Type B pancreatic cell (in vitro differentiated cells): ENCODE data around the gene NLRP9. TPM values are rescaled to one million over a fixed set of nuclear protein-coding genes. Genes with fewer than 3 reads are reported as not detected.

Source experiments
- DNase-seq: peaks from one replicate; pipeline ENCODE4 v3.0.0; 2021; ENCODE audit warnings: mixed read lengths; ENCODE audit not compliant: unreplicated experiment; ENCODE audit errors: extremely low spot score
- H3K27ac Mint-ChIP-seq: 2 replicates; pipeline ENCODE4 v1.8.0; 2021; ENCODE audit warnings: mild to moderate bottlenecking, mixed read lengths
- H3K27me3 Mint-ChIP-seq: 2 replicates; pipeline ENCODE4 v1.8.0; 2021; ENCODE audit warnings: mixed read lengths
- H3K36me3 Mint-ChIP-seq: 2 replicates; pipeline ENCODE4 v1.8.0; 2021; ENCODE audit warnings: mixed read lengths
- H3K4me1 Mint-ChIP-seq: one replicate; pipeline ENCODE4 v1.8.0; 2021; ENCODE audit warnings: mixed read lengths; ENCODE audit not compliant: unreplicated experiment
- H3K4me3 Mint-ChIP-seq: 2 replicates; pipeline ENCODE4 v1.8.0; 2021; ENCODE audit warnings: mild to moderate bottlenecking, mixed read lengths
- H3K9me3 Mint-ChIP-seq: 2 replicates; pipeline ENCODE4 v1.8.0; 2021; ENCODE audit warnings: mixed read lengths
- total RNA-seq: library from RNA; stranded (reverse); gene quantifications from 2 replicates; pipeline ENCODE4 v1.2.1, GENCODE V29; 2021; ENCODE audit warnings: low replicate concordance
- TF ChIP-seq, protein P1 (sequence below): fragments of 200-600 bp; sonication (generic); conservative IDR thresholded peaks from 2 replicates; pipeline ENCODE4 v1.5.0; 2021; ENCODE audit warnings: antibody characterized with exemption, mild to moderate bottlenecking

NLRP9 gene
- total RNA-seq, 1 donor from 2014 or later: not detected

DNA sequence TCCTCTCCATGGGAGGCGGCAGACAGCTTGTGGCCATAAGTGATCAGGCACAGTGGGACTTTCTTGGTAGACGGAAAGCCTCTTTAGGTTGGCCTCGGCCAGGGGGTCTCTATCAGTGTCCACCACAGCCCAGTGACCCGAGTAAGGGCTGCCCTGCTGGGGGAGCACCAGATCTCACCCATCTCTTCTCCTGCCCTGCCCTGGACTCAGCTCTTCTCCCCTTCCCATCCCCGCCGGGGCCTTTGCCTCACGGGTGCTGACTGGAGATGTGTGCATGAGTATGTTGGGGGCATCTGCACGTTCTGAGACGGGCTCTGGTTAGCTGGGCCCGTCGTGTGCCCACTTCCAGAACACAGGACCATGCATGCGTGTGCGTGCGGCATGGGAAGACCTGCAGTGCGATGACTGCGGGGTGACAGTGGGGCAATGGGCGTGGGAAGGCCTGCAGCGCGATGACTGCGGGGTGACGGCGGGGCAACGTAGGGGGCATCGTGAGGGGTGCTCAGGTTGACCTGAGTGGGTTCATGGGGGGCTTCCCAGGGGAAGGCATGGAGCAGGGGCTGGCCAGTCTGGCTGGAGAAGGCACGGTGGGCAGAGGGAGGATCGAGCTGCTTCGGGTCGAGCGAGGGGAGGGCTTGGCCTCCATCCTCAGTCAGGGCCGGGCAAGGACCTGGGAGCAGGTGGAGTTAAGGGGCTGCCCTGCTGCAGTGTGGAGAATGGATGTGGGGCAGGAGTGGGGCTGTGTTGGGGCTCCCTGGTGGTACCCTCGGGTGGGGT, 47.2 kb downstream of the NLRP9 start:
- Mint-ChIP-seq H3K27me3 (no peaks in the 10 kb centered on the region), H3K4me3 (no peak overlapping the region), H3K9me3 (no peaks in the 10 kb centered on the region), H3K36me3 (no peaks in the 10 kb centered on the region), H3K4me1 (no peaks in the 10 kb centered on the region), H3K27ac (no peak overlapping the region)
- TF ChIP-seq, protein P1, sequence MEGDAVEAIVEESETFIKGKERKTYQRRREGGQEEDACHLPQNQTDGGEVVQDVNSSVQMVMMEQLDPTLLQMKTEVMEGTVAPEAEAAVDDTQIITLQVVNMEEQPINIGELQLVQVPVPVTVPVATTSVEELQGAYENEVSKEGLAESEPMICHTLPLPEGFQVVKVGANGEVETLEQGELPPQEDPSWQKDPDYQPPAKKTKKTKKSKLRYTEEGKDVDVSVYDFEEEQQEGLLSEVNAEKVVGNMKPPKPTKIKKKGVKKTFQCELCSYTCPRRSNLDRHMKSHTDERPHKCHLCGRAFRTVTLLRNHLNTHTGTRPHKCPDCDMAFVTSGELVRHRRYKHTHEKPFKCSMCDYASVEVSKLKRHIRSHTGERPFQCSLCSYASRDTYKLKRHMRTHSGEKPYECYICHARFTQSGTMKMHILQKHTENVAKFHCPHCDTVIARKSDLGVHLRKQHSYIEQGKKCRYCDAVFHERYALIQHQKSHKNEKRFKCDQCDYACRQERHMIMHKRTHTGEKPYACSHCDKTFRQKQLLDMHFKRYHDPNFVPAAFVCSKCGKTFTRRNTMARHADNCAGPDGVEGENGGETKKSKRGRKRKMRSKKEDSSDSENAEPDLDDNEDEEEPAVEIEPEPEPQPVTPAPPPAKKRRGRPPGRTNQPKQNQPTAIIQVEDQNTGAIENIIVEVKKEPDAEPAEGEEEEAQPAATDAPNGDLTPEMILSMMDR: no peak
- no peak for DNase-seq

DNA sequence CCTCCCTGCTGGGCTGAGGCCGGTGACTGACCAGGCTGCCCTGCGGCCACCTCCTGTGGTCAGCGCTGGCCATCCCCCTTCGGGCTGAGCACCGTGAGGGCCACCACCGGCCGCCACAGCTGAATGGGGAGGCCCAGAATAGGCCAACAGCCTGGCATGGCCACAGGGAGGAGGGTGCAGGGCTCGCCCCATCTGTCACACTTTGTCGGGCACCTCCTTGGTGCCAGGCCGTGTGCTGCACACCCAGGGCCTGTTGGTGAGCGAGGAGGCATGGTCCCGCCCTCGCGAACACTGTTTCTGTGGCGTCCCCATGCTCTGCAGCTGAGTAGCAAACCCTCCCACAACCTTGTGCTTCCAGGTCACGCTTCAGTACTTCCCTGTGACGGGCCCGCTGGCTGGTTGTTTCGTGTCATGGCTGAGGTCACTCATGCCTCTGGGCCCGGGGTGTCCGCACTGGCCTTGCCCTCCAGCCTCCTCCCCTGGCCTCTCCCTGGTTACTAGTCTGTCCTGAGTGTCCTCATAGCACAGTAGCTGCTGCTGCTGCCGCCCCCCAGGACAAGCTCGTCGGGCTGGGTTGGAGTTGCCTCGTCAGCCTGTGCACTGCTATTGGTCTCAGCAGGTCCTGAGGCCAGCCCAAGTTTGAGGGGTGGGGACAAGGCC, 48.0 kb downstream of the NLRP9 start:
- Mint-ChIP-seq H3K4me1 (no peaks in the 10 kb centered on the region), H3K27ac (no peak overlapping the region), H3K4me3 (no peak overlapping the region), H3K36me3 (no peaks in the 10 kb centered on the region), H3K9me3 (no peaks in the 10 kb centered on the region), H3K27me3 (no peaks in the 10 kb centered on the region)
- TF ChIP-seq, protein P1: no peak
- DNase-seq: no peak

DNA sequence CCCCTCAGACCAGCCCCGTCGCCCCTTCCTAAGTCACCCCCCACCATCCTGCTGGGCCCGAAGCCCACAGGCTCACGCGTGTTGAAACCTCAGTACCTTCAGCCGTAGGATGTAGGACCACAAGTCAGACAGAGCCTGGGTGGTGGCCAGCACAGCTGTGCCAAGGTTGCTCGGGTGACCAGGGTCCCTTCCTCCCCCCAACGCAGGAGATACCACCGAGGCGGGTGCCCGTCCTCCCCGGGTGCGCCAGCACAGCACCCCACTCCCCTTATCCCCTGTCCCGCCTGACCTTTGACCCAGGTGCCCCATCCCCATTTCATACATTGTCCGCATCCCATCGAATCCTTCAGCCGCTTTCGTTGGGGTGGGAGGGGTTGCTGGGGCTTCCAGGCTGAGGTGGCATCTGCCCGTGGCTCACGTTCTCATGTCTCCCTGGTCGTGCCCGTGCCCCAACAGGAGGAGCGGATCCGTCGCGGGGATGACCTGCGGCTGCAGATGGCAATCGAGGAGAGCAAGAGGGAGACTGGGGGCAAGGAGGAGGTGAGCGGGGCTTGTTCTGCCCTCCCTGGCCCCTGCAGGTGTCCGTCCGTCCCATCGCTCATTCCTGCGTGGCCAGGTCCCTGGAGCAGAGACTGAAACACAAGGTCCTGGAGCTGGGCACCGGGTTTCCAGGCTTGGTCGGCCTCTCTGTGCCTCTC, 48.6 kb downstream of the NLRP9 start:
- Mint-ChIP-seq H3K36me3 (no peaks in the 10 kb centered on the region), H3K4me1 (no peaks in the 10 kb centered on the region), H3K27ac (no peak overlapping the region), H3K4me3 (no peak overlapping the region), H3K9me3 (no peaks in the 10 kb centered on the region), H3K27me3 (no peaks in the 10 kb centered on the region)
- TF ChIP-seq, protein P1: no peak
- no peak for DNase-seq

DNA sequence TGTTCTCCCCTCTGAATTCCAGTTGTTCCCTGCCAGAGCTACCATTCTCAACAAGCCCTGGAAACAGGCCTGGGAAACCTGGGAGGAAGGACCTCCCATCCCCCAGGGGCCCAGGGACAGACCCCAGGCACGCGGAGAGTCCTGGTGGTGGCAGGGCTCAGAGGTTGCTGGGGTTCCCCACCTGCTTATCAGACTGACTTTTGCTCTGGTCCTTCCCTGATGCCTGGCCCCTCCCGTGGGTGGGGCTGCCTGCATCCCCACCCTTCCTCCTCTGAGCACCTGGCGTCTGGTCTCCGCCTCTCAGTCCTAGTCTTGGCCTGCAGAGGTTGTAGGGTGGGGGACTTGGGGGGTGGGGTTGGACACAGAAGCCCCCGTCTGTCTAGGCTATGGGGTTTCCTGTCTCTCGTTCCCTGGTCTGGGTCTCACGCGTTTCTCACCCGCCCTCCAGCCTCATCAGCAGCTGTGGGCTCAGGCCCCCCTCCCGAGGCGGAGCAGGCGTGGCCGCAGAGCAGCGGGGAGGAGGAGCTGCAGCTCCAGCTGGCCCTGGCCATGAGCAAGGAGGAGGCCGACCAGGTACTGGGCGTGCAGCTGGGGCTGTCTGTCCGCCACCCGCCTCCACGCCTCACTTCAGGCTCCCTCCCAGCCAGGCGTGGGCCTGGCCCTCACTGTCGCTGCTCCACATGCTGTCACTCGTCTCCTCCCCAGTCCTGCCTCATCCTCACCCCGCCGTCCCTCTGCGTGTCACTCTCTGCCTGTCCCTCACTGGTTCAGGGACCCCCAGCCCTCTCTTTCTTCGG, 49.6 kb downstream of the NLRP9 start:
- TF ChIP-seq, protein P1: no peak
- H3K4me3 Mint-ChIP-seq: no peak overlapping the region
- no peaks in the 10 kb centered on the region for H3K27me3 Mint-ChIP-seq
- no peaks in the 10 kb centered on the region for H3K36me3 Mint-ChIP-seq
- DNase-seq: no peak
- H3K27ac Mint-ChIP-seq: peak overlapping the region; percentile 51
- no peaks in the 10 kb centered on the region for H3K9me3 Mint-ChIP-seq
- no peaks in the 10 kb centered on the region for H3K4me1 Mint-ChIP-seq
